SK-N-MC (cell line): ENCODE results near the gene CD81.

ENCODE experiments used
- DNase-seq: peaks from one replicate; pipeline ENCODE4 v3.0.0-alpha.2; 2011; ENCODE audit warnings: low read depth, low spot score
- H3K27ac ChIP-seq: fragments of 200-600 bp; sonication (generic); 2 replicates; pipeline ENCODE4 v1.5.1; 2016; ENCODE audit warnings: mixed run types
- H3K36me3 ChIP-seq: fragments of 200-600 bp; sonication (generic); 2 replicates; pipeline ENCODE4 v1.6.1; 2017; ENCODE audit warnings: antibody characterized with exemption, low read length, mixed read lengths; ENCODE audit not compliant: insufficient read depth
- H3K4me3 ChIP-seq: fragments of 200-600 bp; sonication (generic); 2 replicates; pipeline ENCODE4 v1.5.1; 2016
- H3K9ac ChIP-seq: fragments of 200-600 bp; sonication (generic); 2 replicates; pipeline ENCODE4 v1.8.0; 2017; ENCODE audit warnings: mixed run types, mixed read lengths; ENCODE audit not compliant: insufficient read length
- H3K9me3 ChIP-seq: fragments of 200-600 bp; sonication (generic); 2 replicates; pipeline ENCODE4 v1.6.1; 2017; ENCODE audit warnings: low read depth, mild to moderate bottlenecking, antibody characterized with exemption, low read length, moderate library complexity, mixed read lengths
- EZH2 ChIP-seq: fragments of 200-600 bp; sonication (generic); IDR thresholded peaks from one replicate; pipeline ENCODE4 v1.6.1; 2017; ENCODE audit warnings: antibody characterized with exemption
- FOXP2 ChIP-seq: optimal IDR thresholded peaks from 2 replicates; pipeline ENCODE3; 2011; ENCODE audit warnings: mild to moderate bottlenecking, moderate library complexity; ENCODE audit not compliant: insufficient read depth; ENCODE audit errors: extremely low read length, control extremely low read depth
- POLR2AphosphoS5 ChIP-seq: IDR thresholded peaks from 2 replicates; pipeline ENCODE4 v1.6.1; 2012; ENCODE audit warnings: mild to moderate bottlenecking, low read depth, low read length, borderline replicate concordance

CD81 gene

DNA sequence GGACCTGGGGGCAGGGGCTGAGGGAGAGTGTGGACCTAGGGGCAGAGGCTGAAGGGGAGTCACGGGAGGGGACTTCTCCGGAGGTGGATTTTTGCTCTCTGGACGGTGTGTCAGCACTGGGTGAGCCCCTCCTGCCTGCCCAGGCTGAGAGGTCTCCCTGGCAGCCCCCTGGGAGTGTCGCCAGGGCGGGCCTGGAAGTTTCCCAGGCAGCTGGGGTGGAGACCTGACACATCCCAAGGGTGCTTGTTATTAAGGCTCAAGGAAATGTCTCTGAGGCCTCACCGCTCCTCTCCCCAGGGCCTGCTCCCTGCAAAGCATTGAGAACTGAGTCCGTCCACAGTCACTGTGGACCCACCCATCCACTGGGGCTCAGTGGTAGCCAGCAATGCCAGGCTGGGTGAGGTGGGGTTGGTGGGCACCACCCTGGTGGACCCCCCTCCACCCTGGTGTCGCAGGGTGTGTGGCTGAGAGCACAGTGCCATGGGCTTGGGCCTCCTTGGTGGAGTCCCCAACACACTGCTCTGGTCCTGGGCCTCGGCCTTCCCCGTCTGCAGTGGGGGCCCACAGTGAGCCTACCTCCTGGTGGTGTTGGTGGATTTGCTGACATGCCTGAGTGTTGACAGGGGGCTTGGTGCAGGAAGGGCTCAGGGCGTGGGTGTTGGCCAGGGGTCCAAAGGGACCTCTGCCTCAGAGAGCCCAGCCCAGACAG lies 2.5 kb downstream of the CD81 start:
- H3K9me3 ChIP-seq, result no peaks in the 10 kb centered on the region
- DNase-seq, result no peak
- H3K27ac ChIP-seq, result no peak overlapping the region
- H3K4me3 ChIP-seq, result no peak overlapping the region
- no peaks in the 10 kb centered on the region for H3K36me3 ChIP-seq
- H3K9ac ChIP-seq, result no peak overlapping the region
- no peak for TF ChIP-seq FOXP2
- no peak for TF ChIP-seq POLR2AphosphoS5
- no peak for TF ChIP-seq EZH2

DNA sequence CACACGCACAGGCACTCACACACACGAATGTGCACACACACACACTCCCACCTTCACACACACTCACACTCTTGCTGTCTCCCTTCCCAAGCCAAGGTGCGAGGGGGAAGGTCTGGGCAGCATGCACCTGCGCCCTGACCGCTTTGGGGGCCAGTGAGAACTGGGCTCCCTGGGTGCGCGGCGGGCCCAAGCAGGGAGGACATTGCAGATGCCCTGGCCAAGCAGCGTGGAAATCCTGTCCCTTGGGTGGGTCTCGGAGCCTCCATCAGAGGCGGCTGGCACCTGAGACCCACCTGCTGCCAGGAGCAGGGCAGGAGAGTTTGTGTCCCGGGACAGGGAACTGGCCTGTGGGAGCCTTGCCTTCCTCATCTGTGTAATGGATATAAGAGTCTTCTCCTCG lies 3.3 kb downstream of the CD81 start:
- Histone ChIP-seq H3K27ac (no peak overlapping the region), H3K9me3 (no peaks in the 10 kb centered on the region), H3K4me3 (no peak overlapping the region), H3K9ac (no peak overlapping the region), H3K36me3 (no peaks in the 10 kb centered on the region; the same call in 1 of the 2 replicates)
- no peak for TF ChIP-seq EZH2
- TF ChIP-seq FOXP2, result no peak
- TF ChIP-seq POLR2AphosphoS5, result no peak
- DNase-seq, result no peak

DNA sequence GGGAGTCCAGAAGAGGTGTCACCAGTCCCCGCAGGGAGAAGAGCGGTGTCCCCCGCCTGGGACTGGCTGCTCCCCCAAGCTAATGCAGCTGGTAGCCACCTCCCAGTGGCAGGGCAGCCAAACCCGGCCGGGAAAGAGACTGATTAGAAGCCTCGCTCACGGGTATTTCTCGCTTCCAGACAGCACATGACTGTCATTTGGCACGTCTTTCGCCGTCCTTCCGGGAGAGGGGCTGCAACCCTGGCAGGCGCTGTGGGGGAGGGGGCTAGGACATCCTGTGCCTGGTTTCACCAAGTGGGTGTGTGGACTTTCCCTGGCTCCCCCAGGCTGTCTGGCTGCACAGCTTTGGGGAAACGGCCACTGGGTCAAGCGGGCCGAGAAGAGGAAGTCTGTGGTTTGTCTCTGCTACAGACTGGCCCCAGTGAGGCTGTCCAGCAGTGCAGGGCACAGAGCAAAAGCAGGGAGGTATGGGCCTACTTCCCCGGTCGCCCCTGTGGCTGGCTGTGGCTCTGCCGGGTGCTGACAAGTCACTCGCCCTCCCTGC lies 3.8 kb downstream of the CD81 start:
- no peaks in the 10 kb centered on the region for H3K9me3 ChIP-seq
- no peak for DNase-seq
- TF ChIP-seq FOXP2 (no peak), EZH2 (no peak)
- H3K9ac ChIP-seq, result no peak overlapping the region
- H3K27ac ChIP-seq, result no peak overlapping the region
- H3K36me3 ChIP-seq, result no peaks in the 10 kb centered on the region; the same call in 1 of the 2 replicates
- no peak overlapping the region for H3K4me3 ChIP-seq

DNA sequence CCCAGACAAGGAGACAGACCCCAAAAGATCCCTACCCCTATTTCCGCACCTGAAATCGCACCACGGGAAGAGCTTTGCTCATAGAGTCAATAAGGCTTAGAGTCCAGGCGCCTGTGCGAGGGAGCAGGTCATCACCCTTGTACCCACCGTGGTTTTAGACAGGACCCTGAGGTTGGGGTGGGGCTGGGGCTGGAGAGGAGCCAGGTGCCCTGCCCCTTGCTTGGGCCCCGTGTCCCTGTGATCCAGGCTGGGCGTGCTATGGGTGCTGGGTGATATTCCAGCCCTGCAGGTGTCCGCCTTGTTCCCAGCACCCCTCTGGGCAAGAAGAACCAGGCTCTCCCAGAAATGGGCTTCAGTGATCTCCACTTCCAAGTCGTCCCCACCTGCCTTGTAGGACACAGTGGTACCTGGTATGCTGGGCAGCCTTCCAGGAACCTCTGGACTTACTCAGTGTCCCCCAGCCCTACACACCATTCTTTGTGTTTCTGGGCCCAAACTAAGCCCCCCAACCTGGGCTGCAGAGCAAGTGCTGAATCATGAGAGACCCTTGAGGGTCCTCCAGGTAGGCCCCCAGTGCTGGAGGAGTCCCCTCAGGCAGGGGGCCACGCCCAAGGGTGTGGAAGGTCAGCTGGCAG lies 4.5 kb downstream of the CD81 start:
- Histone ChIP-seq H3K9ac (no peak overlapping the region), H3K36me3 (no peaks in the 10 kb centered on the region; the same call in 1 of the 2 replicates), H3K4me3 (no peak overlapping the region), H3K27ac (no peak overlapping the region), H3K9me3 (no peaks in the 10 kb centered on the region)
- DNase-seq, result no peak
- TF ChIP-seq EZH2, result no peak
- no peak for TF ChIP-seq POLR2AphosphoS5
- no peak for TF ChIP-seq FOXP2

DNA sequence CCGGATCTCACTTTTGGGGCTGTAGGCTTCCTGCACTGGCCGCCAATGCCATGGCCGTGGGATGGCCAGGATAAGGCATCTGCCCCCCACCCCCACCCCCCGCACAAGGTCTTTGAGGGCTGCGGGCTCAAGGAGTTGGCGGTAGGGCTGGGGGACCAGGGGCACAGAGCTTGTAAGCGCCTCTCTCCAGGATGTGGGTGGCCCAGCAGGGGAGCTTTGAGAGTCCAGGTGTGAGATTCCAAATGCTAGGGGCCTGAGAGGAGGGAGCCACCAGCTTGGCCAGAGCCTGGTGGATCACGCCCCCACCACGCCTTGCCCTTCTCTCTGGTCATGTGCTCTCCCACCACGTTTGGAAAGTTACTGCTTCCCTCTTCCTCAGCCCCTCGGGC lies 5.0 kb downstream of the CD81 start:
- Histone ChIP-seq H3K27ac (no peak overlapping the region), H3K4me3 (no peak overlapping the region), H3K36me3 (no peaks in the 10 kb centered on the region; the same call in 1 of the 2 replicates), H3K9ac (no peak overlapping the region), H3K9me3 (no peaks in the 10 kb centered on the region)
- TF ChIP-seq FOXP2 (no peak), EZH2 (no peak), POLR2AphosphoS5 (no peak)
- DNase-seq, result no peak

DNA sequence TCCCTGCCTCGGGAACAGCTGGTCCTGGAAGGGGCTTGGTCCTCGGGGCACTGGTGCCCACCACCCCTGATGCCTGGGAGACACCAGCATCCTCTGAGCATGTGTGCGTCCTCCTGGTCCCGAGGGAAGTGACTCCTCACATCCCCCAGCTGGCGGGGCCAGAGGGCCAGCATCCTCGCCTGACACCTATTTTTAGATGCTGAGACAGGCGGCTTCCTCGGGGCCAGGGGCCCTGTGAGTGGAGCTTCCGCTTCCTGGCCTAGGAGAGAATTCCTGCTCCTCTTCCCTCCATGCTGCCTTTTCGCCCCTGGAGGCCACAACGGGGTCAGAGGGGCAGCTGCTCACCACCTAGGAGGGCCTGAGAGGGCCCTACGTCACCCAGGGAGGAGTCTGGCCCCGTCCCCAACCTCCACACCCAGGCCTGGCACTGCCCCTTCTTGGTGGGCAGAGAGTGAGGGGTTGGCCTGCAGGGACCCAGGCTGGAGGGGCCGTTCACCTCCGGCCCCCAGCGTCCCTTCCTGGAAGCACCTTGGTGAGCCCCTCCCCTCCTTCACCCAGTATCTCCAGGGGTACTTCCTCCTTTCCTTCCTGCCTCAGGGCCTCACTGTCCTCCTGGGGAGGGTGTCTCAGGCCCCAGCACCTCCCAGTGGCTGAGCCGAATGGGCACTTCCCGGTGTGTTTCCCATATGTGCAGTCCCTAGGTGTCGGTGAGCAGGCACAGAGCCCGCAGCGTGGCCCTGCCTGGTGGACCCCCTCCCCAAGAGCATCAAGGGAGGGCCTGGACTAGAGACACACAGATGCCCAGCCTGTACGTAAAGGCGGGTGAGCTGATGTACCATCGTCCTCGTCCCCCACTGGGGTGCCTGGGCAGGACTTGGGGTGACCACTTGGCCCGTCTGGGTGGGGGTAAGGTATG lies 6.1 kb downstream of the CD81 start:
- DNase-seq, result no peak
- TF ChIP-seq EZH2, result no peak
- TF ChIP-seq FOXP2, result no peak
- Histone ChIP-seq H3K9me3 (no peaks in the 10 kb centered on the region), H3K36me3 (no peaks in the 10 kb centered on the region; the same call in 1 of the 2 replicates), H3K9ac (no peak overlapping the region), H3K4me3 (no peak overlapping the region), H3K27ac (no peak overlapping the region)

DNA sequence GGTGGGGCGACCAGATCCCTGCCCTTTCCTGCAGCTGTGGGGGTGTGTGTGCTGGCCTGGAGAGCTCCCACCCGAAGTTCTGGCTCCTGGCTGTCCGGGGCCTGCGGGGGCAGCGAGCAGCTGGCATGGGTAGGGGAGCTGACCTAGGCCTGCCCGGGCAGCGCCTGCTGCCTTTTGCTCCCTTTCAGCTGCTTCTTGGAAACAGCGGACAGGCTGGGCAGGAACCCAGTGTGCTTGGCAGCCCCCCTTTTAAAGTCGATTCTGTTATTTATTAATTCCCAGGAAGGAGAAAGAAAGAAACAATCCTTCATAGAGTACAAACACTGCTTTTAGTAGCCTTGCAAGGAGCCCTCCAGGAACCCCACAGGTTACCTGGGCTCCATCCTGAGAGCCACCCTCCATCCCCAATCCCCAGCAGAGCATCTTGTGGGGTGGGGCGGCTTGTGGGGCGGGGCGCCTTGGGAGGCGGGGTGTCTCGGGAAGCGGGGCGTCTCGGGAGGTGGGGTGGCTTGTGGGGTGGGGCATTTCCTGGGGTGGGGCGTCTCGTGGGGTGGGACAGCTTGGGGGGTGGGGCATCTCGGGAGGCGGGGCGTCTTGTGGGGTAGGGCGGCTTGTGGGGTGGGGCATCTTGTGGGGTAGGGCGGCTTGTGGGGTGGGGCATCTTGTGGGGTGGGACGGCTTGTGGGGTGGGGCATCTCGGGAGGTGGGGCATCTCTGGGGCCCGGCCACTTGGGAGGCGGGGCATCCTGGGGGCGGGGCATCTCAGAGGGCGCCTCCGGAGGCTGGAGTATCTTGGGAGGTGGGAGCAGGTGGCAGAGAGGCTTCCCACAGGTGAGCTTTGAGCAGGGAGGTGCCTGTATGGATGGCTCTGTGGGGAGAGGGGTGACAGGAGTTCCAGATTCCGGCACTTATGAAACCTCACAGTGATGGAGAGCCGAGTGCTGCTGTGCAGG lies 7.0 kb downstream of the CD81 start:
- TF ChIP-seq EZH2 (no peak), POLR2AphosphoS5 (no peak), FOXP2 (no peak)
- no peak for DNase-seq
- H3K27ac ChIP-seq, result no peak overlapping the region
- no peak overlapping the region for H3K4me3 ChIP-seq
- no peaks in the 10 kb centered on the region; the same call in 1 of the 2 replicates for H3K36me3 ChIP-seq
- H3K9me3 ChIP-seq, result no peaks in the 10 kb centered on the region
- no peak overlapping the region for H3K9ac ChIP-seq
